Colonic mucosa (tissue), 4 donors: Measurements from ENCODE around the gene SMARCA1. TPM values are rescaled to one million over a fixed set of nuclear protein-coding genes. Genes with fewer than 3 reads are reported as not detected.
"Not testable (repeated sequence)": the region's sequence is repeated elsewhere in the genome, so short reads cannot be mapped to it uniquely, and the experiment has no call there.

Experiments
- DNase-seq: peaks from one replicate; pipeline ENCODE4 v3.0.0-alpha.2; 2020
- H3K27ac ChIP-seq: fragments of 200-600 bp; one replicate; pipeline ENCODE4 v1.8.0; 2021
- H3K27me3 ChIP-seq: fragments of 200-600 bp; one replicate; pipeline ENCODE4 v1.8.0; 2021
- H3K36me3 ChIP-seq: fragments of 200-600 bp; one replicate; pipeline ENCODE4 v1.8.0; 2021
- H3K4me1 ChIP-seq: fragments of 200-600 bp; one replicate; pipeline ENCODE4 v1.8.0; 2021; ENCODE audit warnings: mild to moderate bottlenecking
- H3K4me3 ChIP-seq: fragments of 200-600 bp; one replicate; pipeline ENCODE4 v1.8.0; 2021
- H3K9ac ChIP-seq, 2 donors: one replicate each; pipeline ENCODE4 v1.7.0; 2013; ENCODE audit warnings: control low read depth in 2 of 2, low read depth in 2 of 2, low read length in 2 of 2
- H3K9me3 ChIP-seq: fragments of 200-600 bp; one replicate; pipeline ENCODE4 v1.8.0; 2021
- CTCF ChIP-seq: fragments of 200-600 bp; IDR thresholded peaks from one replicate; pipeline ENCODE4 v1.8.0; 2022; ENCODE audit warnings: antibody characterized with exemption, mild to moderate bottlenecking
- intact Hi-C: fragments of 100-400 bp; cut with DNase I; formaldehyde crosslinking; loops from one replicate; pipeline ENCODE4 v1.14.1; 2022
- total RNA-seq, 2 donors: library from RNA; stranded (reverse); fragmentation: NEBNext Ultra II Directional in 1 of 2; extraction: Animal tissue kit (Norgen Biotek cat#: 25700) in 1 of 2; gene quantifications; one replicate each; pipeline ENCODE4 v1.2.1, GENCODE V29; 2021
- donor health status: healthy.
- donor health status: DM: no; HTN: no; CAD: no.
- donor health status: DM: no; HTN: no; CAD: no.

Gene SMARCA1
- total RNA-seq, 2 donors from 2014 or later: 3.0 to 8.6 TPM

- no peaks in the 10 kb centered on the region for H3K27me3 ChIP-seq
- no peak overlapping the region for H3K4me3 ChIP-seq
- no peaks in the 10 kb centered on the region for H3K36me3 ChIP-seq
- no peak overlapping the region for H3K9ac ChIP-seq
- no peak for DNase-seq
- TF ChIP-seq CTCF: no peak
- H3K9me3 ChIP-seq: no peaks in the 10 kb centered on the region
- intact Hi-C loops: no loop called here
- H3K27ac ChIP-seq: no peak overlapping the region
- H3K4me1 ChIP-seq: no peaks in the 10 kb centered on the region
Observed at GRCh38 chrX:129561453-129561852, 38.2 kb upstream of the SMARCA1 start.

GRCh38 chrX:129559783-129560182 lies 36.5 kb upstream of the SMARCA1 start:
- intact Hi-C loops: no loop called here
- TF ChIP-seq CTCF: no peak
- no peak for DNase-seq
- Histone ChIP-seq H3K9me3 (no peaks in the 10 kb centered on the region), H3K4me3 (no peak overlapping the region), H3K4me1 (no peaks in the 10 kb centered on the region), H3K36me3 (no peaks in the 10 kb centered on the region), H3K27me3 (no peaks in the 10 kb centered on the region), H3K27ac (no peak overlapping the region), H3K9ac (no peak overlapping the region)

GRCh38 chrX:129557844-129558480 lies 34.7 kb upstream of the SMARCA1 start:
- Histone ChIP-seq H3K27me3 (no peaks in the 10 kb centered on the region), H3K9ac (no peak overlapping the region), H3K4me1 (no peaks in the 10 kb centered on the region), H3K36me3 (no peaks in the 10 kb centered on the region), H3K27ac (no peak overlapping the region), H3K4me3 (no peak overlapping the region), H3K9me3 (no peaks in the 10 kb centered on the region)
- no peak for TF ChIP-seq CTCF
- no peak for DNase-seq
- intact Hi-C loops: no loop called here

GRCh38 chrX:129556806-129557315 lies 33.6 kb upstream of the SMARCA1 start:
- Histone ChIP-seq H3K9ac (no peak overlapping the region), H3K27me3 (no peaks in the 10 kb centered on the region), H3K27ac (no peak overlapping the region), H3K9me3 (no peaks in the 10 kb centered on the region), H3K4me1 (no peaks in the 10 kb centered on the region), H3K36me3 (no peaks in the 10 kb centered on the region), H3K4me3 (no peak overlapping the region)
- DNase-seq: no peak
- intact Hi-C loops: no loop called here
- no peak for TF ChIP-seq CTCF

GRCh38 chrX:129554816-129555215 lies 31.5 kb upstream of the SMARCA1 start:
- H3K4me1 ChIP-seq, H3K9ac ChIP-seq, H3K9me3 ChIP-seq, DNase-seq, H3K27me3 ChIP-seq, H3K36me3 ChIP-seq, H3K27ac ChIP-seq, intact Hi-C loops, H3K4me3 ChIP-seq: not testable (repeated sequence)

- no peak overlapping the region for H3K4me3 ChIP-seq
- H3K4me1 ChIP-seq: no peaks in the 10 kb centered on the region
- TF ChIP-seq CTCF: no peak
- no peak overlapping the region for H3K27ac ChIP-seq
- no peaks in the 10 kb centered on the region for H3K27me3 ChIP-seq
- no peak for DNase-seq
- no peaks in the 10 kb centered on the region for H3K9me3 ChIP-seq
- no peak overlapping the region for H3K9ac ChIP-seq
- intact Hi-C loops: no loop called here
- no peaks in the 10 kb centered on the region for H3K36me3 ChIP-seq
Observed at GRCh38 chrX:129553619-129554288, 30.5 kb upstream of the SMARCA1 start.
